ENCODE data around the gene AFDN. TPM values are rescaled to one million over a fixed set of nuclear protein-coding genes. Genes with fewer than 3 reads are reported as not detected.

The AFDN gene
- total and polyA plus RNA-seq, 9 donors, result 29.7 to 60.3 (median 48.8) TPM

- Histone ChIP-seq H3K27ac (ENCODE audit: low read length) (no peak overlapping the region), H3K4me1 (ENCODE audit: control insufficient read depth, insufficient read depth, low read length) (peaks cover 4% of the 10 kb centered on the region), H3K9me3 (replicated peaks; ENCODE audit: control insufficient read depth, low read depth, low read length) (no peaks in the 10 kb centered on the region), H3K27me3 (ENCODE audit: control insufficient read depth, insufficient read depth, low read length) (peaks cover 6% of the 10 kb centered on the region), H3K36me3 (ENCODE audit: control insufficient read depth, insufficient read depth, low read length) (no peaks in the 10 kb centered on the region), H3K4me3 (ENCODE audit: low read length) (no peak overlapping the region)
- WGBS (ENCODE audit: insufficient coverage), result 88% methylated on average over 23 of the region's 24 CpGs
- DNase-seq, result no peak
These were observed 22.3 kb upstream of the AFDN start for GRCh38 chr6:167804281-167805013.

GRCh38 chr6:167805349-167806060 lies 21.2 kb upstream of the AFDN start:
- H3K27me3 ChIP-seq (ENCODE audit: control insufficient read depth, insufficient read depth, low read length), result peaks cover 6% of the 10 kb centered on the region
- H3K4me3 ChIP-seq (ENCODE audit: low read length), result no peak overlapping the region
- H3K4me1 ChIP-seq (ENCODE audit: control insufficient read depth, insufficient read depth, low read length), result no peaks in the 10 kb centered on the region
- no peak for DNase-seq
- H3K36me3 ChIP-seq (ENCODE audit: control insufficient read depth, insufficient read depth, low read length), result no peaks in the 10 kb centered on the region
- H3K27ac ChIP-seq (ENCODE audit: low read length), result no peak overlapping the region
- no peaks in the 10 kb centered on the region for H3K9me3 ChIP-seq (replicated peaks; ENCODE audit: control insufficient read depth, low read depth, low read length)
- WGBS (ENCODE audit: insufficient coverage), result 84% methylated on average over 2 of the region's 8 CpGs

GRCh38 chr6:167806061-167806700 lies 20.5 kb upstream of the AFDN start:
- H3K4me3 ChIP-seq (ENCODE audit: low read length), result no peak overlapping the region
- no peaks in the 10 kb centered on the region for H3K9me3 ChIP-seq (replicated peaks; ENCODE audit: control insufficient read depth, low read depth, low read length)
- no peak overlapping the region for H3K27ac ChIP-seq (ENCODE audit: low read length)
- H3K4me1 ChIP-seq (ENCODE audit: control insufficient read depth, insufficient read depth, low read length), result no peaks in the 10 kb centered on the region
- H3K36me3 ChIP-seq (ENCODE audit: control insufficient read depth, insufficient read depth, low read length), result no peaks in the 10 kb centered on the region
- no peak for DNase-seq
- H3K27me3 ChIP-seq (ENCODE audit: control insufficient read depth, insufficient read depth, low read length), result peaks cover 5% of the 10 kb centered on the region
- 75% methylated on average over 1 of the region's 4 CpGs for WGBS (ENCODE audit: insufficient coverage)

- no peaks in the 10 kb centered on the region for H3K4me1 ChIP-seq (ENCODE audit: control insufficient read depth, insufficient read depth, low read length)
- H3K36me3 ChIP-seq (ENCODE audit: control insufficient read depth, insufficient read depth, low read length), result no peaks in the 10 kb centered on the region
- no peak for DNase-seq
- no peak overlapping the region for H3K27ac ChIP-seq (ENCODE audit: low read length)
- H3K27me3 ChIP-seq (ENCODE audit: control insufficient read depth, insufficient read depth, low read length), result peaks cover 4% of the 10 kb centered on the region
- H3K9me3 ChIP-seq (replicated peaks; ENCODE audit: control insufficient read depth, low read depth, low read length), result no peaks in the 10 kb centered on the region
- no peak overlapping the region for H3K4me3 ChIP-seq (ENCODE audit: low read length)
- WGBS (ENCODE audit: insufficient coverage), result 84% methylated on average over 4 of the region's 6 CpGs
These were observed 19.5 kb upstream of the AFDN start for GRCh38 chr6:167807200-167807599.

GRCh38 chr6:167807756-167808155 lies 19.0 kb upstream of the AFDN start:
- no peak for DNase-seq
- H3K4me1 ChIP-seq (ENCODE audit: control insufficient read depth, insufficient read depth, low read length), result no peaks in the 10 kb centered on the region
- no peaks in the 10 kb centered on the region for H3K9me3 ChIP-seq (replicated peaks; ENCODE audit: control insufficient read depth, low read depth, low read length)
- WGBS (ENCODE audit: insufficient coverage), result no CpG with 5 or more reads among the region's 3 CpGs
- H3K4me3 ChIP-seq (ENCODE audit: low read length), result no peak overlapping the region
- no peak overlapping the region for H3K27ac ChIP-seq (ENCODE audit: low read length)
- H3K36me3 ChIP-seq (ENCODE audit: control insufficient read depth, insufficient read depth, low read length), result no peaks in the 10 kb centered on the region
- peaks cover 4% of the 10 kb centered on the region for H3K27me3 ChIP-seq (ENCODE audit: control insufficient read depth, insufficient read depth, low read length)

GRCh38 chr6:167811040-167811439 lies 15.7 kb upstream of the AFDN start:
- no peaks in the 10 kb centered on the region for H3K36me3 ChIP-seq (ENCODE audit: control insufficient read depth, insufficient read depth, low read length)
- H3K4me1 ChIP-seq (ENCODE audit: control insufficient read depth, insufficient read depth, low read length), result no peaks in the 10 kb centered on the region
- H3K9me3 ChIP-seq (replicated peaks; ENCODE audit: control insufficient read depth, low read depth, low read length), result no peaks in the 10 kb centered on the region
- no peak for DNase-seq
- 72% methylated on average over 4 of the region's 5 CpGs for WGBS (ENCODE audit: insufficient coverage)
- H3K4me3 ChIP-seq (ENCODE audit: low read length), result no peak overlapping the region
- H3K27me3 ChIP-seq (ENCODE audit: control insufficient read depth, insufficient read depth, low read length), result peaks cover 2% of the 10 kb centered on the region
- H3K27ac ChIP-seq (ENCODE audit: low read length), result no peak overlapping the region

GRCh38 chr6:167811442-167812087 lies 15.1 kb upstream of the AFDN start:
- DNase-seq, result no peak
- no peak overlapping the region for H3K27ac ChIP-seq (ENCODE audit: low read length)
- H3K4me3 ChIP-seq (ENCODE audit: low read length), result no peak overlapping the region
- no peaks in the 10 kb centered on the region for H3K36me3 ChIP-seq (ENCODE audit: control insufficient read depth, insufficient read depth, low read length)
- H3K4me1 ChIP-seq (ENCODE audit: control insufficient read depth, insufficient read depth, low read length), result no peaks in the 10 kb centered on the region
- H3K9me3 ChIP-seq (replicated peaks; ENCODE audit: control insufficient read depth, low read depth, low read length), result no peaks in the 10 kb centered on the region
- H3K27me3 ChIP-seq (ENCODE audit: control insufficient read depth, insufficient read depth, low read length), result no peaks in the 10 kb centered on the region
- 100% methylated on average over 2 of the region's 5 CpGs for WGBS (ENCODE audit: insufficient coverage)

- Histone ChIP-seq H3K9me3 (replicated peaks; ENCODE audit: control insufficient read depth, low read depth, low read length) (no peaks in the 10 kb centered on the region), H3K4me1 (ENCODE audit: control insufficient read depth, insufficient read depth, low read length) (no peaks in the 10 kb centered on the region), H3K36me3 (ENCODE audit: control insufficient read depth, insufficient read depth, low read length) (no peaks in the 10 kb centered on the region), H3K27ac (ENCODE audit: low read length) (no peak overlapping the region), H3K4me3 (ENCODE audit: low read length) (no peak overlapping the region), H3K27me3 (ENCODE audit: control insufficient read depth, insufficient read depth, low read length) (no peaks in the 10 kb centered on the region)
- DNase-seq, result no peak
- no CpG with 5 or more reads among the region's 2 CpGs for WGBS (ENCODE audit: insufficient coverage)
These were observed 14.6 kb upstream of the AFDN start for GRCh38 chr6:167812088-167812487.

- Histone ChIP-seq H3K36me3 (ENCODE audit: control insufficient read depth, insufficient read depth, low read length) (no peaks in the 10 kb centered on the region), H3K9me3 (replicated peaks; ENCODE audit: control insufficient read depth, low read depth, low read length) (no peaks in the 10 kb centered on the region), H3K27me3 (ENCODE audit: control insufficient read depth, insufficient read depth, low read length) (peaks cover 3% of the 10 kb centered on the region), H3K4me1 (ENCODE audit: control insufficient read depth, insufficient read depth, low read length) (peaks cover 3% of the 10 kb centered on the region), H3K27ac (ENCODE audit: low read length) (no peak overlapping the region), H3K4me3 (ENCODE audit: low read length) (no peak overlapping the region)
- WGBS (ENCODE audit: insufficient coverage), result 76% methylated on average over 25 of the region's 25 CpGs
- DNase-seq, result no peak
These were observed 11.3 kb upstream of the AFDN start for GRCh38 chr6:167815296-167815980.

Measured in muscle of leg (tissue), 11 donors.